Ishikawa (cell line): ENCODE results near the gene TRPM1.

ENCODE experiments used
- EP300 ChIP-seq: IDR thresholded peaks from 2 replicates; pipeline ENCODE4 v1.6.1; 2012; ENCODE audit warnings: borderline replicate concordance
- REST ChIP-seq: IDR thresholded peaks from 2 replicates; pipeline ENCODE4 v1.6.1; 2012; ENCODE audit warnings: low read depth, mild to moderate bottlenecking
- TF ChIP-seq, protein P1 (sequence below): IDR thresholded peaks from 2 replicates; pipeline ENCODE4 v1.6.1; 2012

- TF ChIP-seq REST (no peak), EP300 (no peak)
- TF ChIP-seq, protein P1, sequence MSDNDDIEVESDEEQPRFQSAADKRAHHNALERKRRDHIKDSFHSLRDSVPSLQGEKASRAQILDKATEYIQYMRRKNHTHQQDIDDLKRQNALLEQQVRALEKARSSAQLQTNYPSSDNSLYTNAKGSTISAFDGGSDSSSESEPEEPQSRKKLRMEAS = no peak
Observed at GRCh38 chr15:31027910-31028578, 73.5 kb downstream of the TRPM1 start.
